GM12801 (cell line): Measurements from ENCODE around the gene RAB17.

Source experiments
- CTCF ChIP-seq: IDR thresholded peaks from one replicate; pipeline ENCODE4 v1.5.1; 2011; ENCODE audit warnings: control low read depth; ENCODE audit not compliant: insufficient read length; ENCODE audit errors: extremely low read depth

Gene RAB17

GRCh38 chr2:237576974-237577373 is 13.6 kb downstream of the RAB17 start:
- TF ChIP-seq CTCF, result no peak

- no peak for TF ChIP-seq CTCF
These were observed 14.4 kb downstream of the RAB17 start for GRCh38 chr2:237575869-237576862.

GRCh38 chr2:237574894-237575868 is 15.4 kb downstream of the RAB17 start:
- TF ChIP-seq CTCF, result no peak

GRCh38 chr2:237574467-237574866 is 16.1 kb downstream of the RAB17 start:
- no peak for TF ChIP-seq CTCF

- no peak for TF ChIP-seq CTCF
These were observed 16.7 kb downstream of the RAB17 start for GRCh38 chr2:237573721-237574415.

- TF ChIP-seq CTCF, result no peak
These were observed 17.8 kb downstream of the RAB17 start for GRCh38 chr2:237572742-237573101.
